HepG2 (cell line): ENCODE data around the gene ATG3. TPM values are rescaled to one million over a fixed set of nuclear protein-coding genes. Genes with fewer than 3 reads are reported as not detected.

Source experiments
- GFI1 ChIP-seq: sonication (generic); formaldehyde crosslinking; IDR thresholded peaks from 2 replicates; pipeline ENCODE4 v1.5.0; 2020; ENCODE audit warnings: missing genetic modification reagents, mild to moderate bottlenecking, borderline replicate concordance
- HOXA9 ChIP-seq: sonication (generic); formaldehyde crosslinking; IDR thresholded peaks from 2 replicates; pipeline ENCODE4 v1.8.1; 2022; ENCODE audit warnings: missing genetic modification reagents, mild to moderate bottlenecking, moderate library complexity, borderline replicate concordance
- NFYB ChIP-seq: sonication (generic); formaldehyde crosslinking; IDR thresholded peaks from 2 replicates; pipeline ENCODE4 v1.4.0; 2020; ENCODE audit warnings: missing genetic modification reagents
- PITX1 ChIP-seq: sonication (generic); formaldehyde crosslinking; IDR thresholded peaks from 2 replicates; pipeline ENCODE4 v1.5.1; 2020; ENCODE audit warnings: mild to moderate bottlenecking, missing genetic modification reagents
- TBX2 ChIP-seq: sonication (generic); formaldehyde crosslinking; IDR thresholded peaks from 2 replicates; pipeline ENCODE4 v1.5.0; 2020; ENCODE audit warnings: missing genetic modification reagents, mild to moderate bottlenecking, borderline replicate concordance
- UBTF ChIP-seq: sonication (generic); formaldehyde crosslinking; IDR thresholded peaks from 2 replicates; pipeline ENCODE4 v1.4.0; 2020; ENCODE audit warnings: mild to moderate bottlenecking, missing genetic modification reagents
- ZNF24 ChIP-seq: fragments of 450-650 bp; IDR thresholded peaks from 2 replicates; pipeline ENCODE4 v1.6.1; 2017; ENCODE audit warnings: antibody characterized with exemption, mild to moderate bottlenecking
- ZNF281 ChIP-seq: sonication (generic); formaldehyde crosslinking; IDR thresholded peaks from 2 replicates; pipeline ENCODE4 v1.4.0; 2020; ENCODE audit warnings: missing genetic modification reagents, borderline replicate concordance
- ZNF407 ChIP-seq: sonication (generic); formaldehyde crosslinking; IDR thresholded peaks from one replicate; pipeline ENCODE4 v1.5.1; 2020; ENCODE audit warnings: mild to moderate bottlenecking, missing genetic modification reagents; ENCODE audit errors: not compliant biosample characterization
- ZNF468 ChIP-seq: sonication (generic); formaldehyde crosslinking; IDR thresholded peaks from 2 replicates; pipeline ENCODE4 v1.8.0; 2022; ENCODE audit warnings: mild to moderate bottlenecking, moderate library complexity, missing genetic modification reagents
- ZSCAN25 ChIP-seq: sonication (generic); formaldehyde crosslinking; IDR thresholded peaks from 2 replicates; pipeline ENCODE4 v1.8.0; 2022; ENCODE audit warnings: mild to moderate bottlenecking, missing genetic modification reagents
- polyA plus RNA-seq, 8 experiments: library from polyadenylated mRNA; depleted of rRNA in 3 of 8; stranded (reverse) in 7 of 8; unstranded in 1 of 8; fragments of >200 nt; fragmentation: Illumina TruSeq in 4 of 8; extraction: Trizol in 4 of 8; gene quantifications; 2 replicates each; pipeline versions ENCODE4 v1.2.1 to v1.2.3, GENCODE V29; 2011 to 2016; ENCODE audit warnings: low read depth in 4 of 8, missing spikeins in 1 of 8, mixed read lengths in 1 of 8; ENCODE audit not compliant: insufficient read depth in 1 of 8
- total RNA-seq, 5 experiments: library from RNA; depleted of rRNA; stranded (reverse); fragments of >200 nt; fragmentation: Illumina TruSeq; extraction: Trizol; gene quantifications; 2 replicates each; pipeline ENCODE4 v1.2.3, GENCODE V29; 2016; ENCODE audit warnings: low read depth in 1 of 5
- TF ChIP-seq, protein P1 (sequence below): IDR thresholded peaks from 2 replicates; pipeline ENCODE4 v1.6.1; 2016; ENCODE audit warnings: low read depth, control low read depth

ATG3 gene
- total and polyA plus RNA-seq, 2 of the 13 experiments (the other 11 are each of a cell fraction or from before 2014, with no cell fraction given), result 19.6 to 34.8 TPM

DNA sequence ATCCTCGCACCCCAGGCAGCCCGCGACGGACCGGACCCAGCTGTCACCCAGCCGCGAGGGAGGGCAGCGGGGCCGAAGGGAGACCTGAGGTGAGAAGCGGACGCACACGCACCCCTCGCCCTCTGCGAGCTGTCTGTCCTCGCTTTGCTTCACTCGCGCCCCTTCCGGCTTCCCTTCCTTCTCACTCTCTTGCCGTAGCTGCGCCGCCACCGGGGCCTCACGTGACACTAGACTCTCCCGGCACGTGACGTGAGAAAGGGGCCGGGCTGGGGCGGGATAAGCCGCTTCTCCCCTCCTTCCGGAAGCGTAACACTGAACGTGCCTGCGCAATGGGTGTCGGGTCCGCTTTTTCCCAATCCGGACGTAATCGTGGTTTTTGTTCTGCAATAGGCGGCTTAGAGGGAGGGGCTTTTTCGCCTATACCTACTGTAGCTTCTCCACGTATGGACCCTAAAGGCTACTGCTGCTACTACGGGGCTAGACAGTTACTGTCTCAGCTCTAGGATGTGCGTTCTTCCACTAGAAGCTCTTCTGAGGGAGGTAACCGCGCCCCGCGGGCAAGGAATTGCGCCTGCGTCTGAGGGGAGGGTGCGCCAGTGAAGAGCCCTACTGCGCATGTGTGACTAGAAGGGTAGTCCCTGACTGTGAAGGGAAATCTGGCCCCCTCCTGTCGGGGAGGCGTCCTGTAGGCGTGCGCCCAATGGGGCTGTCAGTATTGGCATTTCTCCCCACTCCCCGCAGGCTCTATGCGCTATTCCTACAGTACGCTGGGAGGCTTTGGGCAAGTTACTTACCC, at the start of gene ATG3, which contains the start of gene SLC35A5 (continued):
- TF ChIP-seq, protein P1, sequence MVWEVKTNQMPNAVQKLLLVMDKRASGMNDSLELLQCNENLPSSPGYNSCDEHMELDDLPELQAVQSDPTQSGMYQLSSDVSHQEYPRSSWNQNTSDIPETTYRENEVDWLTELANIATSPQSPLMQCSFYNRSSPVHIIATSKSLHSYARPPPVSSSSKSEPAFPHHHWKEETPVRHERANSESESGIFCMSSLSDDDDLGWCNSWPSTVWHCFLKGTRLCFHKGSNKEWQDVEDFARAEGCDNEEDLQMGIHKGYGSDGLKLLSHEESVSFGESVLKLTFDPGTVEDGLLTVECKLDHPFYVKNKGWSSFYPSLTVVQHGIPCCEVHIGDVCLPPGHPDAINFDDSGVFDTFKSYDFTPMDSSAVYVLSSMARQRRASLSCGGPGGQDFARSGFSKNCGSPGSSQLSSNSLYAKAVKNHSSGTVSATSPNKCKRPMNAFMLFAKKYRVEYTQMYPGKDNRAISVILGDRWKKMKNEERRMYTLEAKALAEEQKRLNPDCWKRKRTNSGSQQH, result 0 out of 2 replicates have a peak, but pooled peaks have one; percentile 15
- TF ChIP-seq UBTF (CRISPR knock-in tag) (peak; percentile 31; the same call in 1 of the 2 replicates), ZSCAN25 (CRISPR knock-in tag) (no peak), PITX1 (CRISPR knock-in tag) (0 out of 2 replicates have a peak, but pooled peaks have one; percentile 36), ZNF24 (no peak), ZNF468 (CRISPR knock-in tag) (no peak), NFYB (CRISPR knock-in tag) (peak; percentile 37; the same call in 1 of the 2 replicates), GFI1 (0 out of 2 replicates have a peak, but pooled peaks have one; percentile 61), HOXA9 (no peak), ZNF407 (CRISPR knock-in tag) (peak; percentile 59), TBX2 (CRISPR knock-in tag) (peak; percentile 96), ZNF281 (CRISPR knock-in tag) (peak; percentile 62; the same call in 1 of the 2 replicates)
